ENCODE measurements around the gene LDB1. TPM values are rescaled to one million over a fixed set of nuclear protein-coding genes. Genes with fewer than 3 reads are reported as not detected.
A peak's percentile ranks its signal among the peaks of the same experiment; 100 is the strongest.

The LDB1 gene
- total and polyA plus RNA-seq, 2 donors (not counting 3 experiments of a cell fraction or from before 2014, with no cell fraction given), result 65.7 to 137 TPM

DNA sequence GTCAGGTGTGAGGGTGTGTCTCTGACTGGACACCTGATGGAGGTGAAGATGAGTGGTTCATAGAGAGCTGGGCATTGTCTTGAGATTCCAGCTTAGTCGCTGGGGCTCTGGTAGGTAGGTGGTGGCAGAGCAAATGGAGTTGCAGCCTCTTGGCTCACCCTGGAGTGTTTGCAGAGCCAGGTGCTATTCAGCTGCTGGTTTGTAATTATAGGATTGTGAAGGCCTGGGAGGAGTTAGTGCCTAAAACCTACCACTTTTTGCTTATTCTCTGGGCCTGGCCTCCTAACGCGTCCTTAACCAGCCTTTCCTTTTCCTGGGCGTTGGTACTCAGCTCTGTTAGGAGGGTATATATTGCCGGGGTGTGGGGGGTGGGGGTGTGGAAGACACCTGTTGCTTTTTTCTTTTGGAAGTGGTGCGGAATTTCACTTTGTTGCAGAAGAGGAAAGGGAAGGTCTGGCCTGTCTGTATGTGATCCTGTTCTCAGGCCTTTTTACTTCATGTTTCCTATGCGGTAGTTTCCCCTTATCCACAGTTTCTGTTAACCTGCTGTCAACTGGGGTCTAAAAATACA is 15.9 kb upstream of the LDB1 start:
- peaks cover 20% of the 10 kb centered on the region for H3K4me1 ChIP-seq (ENCODE audit: control insufficient read depth, extremely low read depth, insufficient read depth, low read length)
- no peak overlapping the region for H3K4me2 ChIP-seq (ENCODE audit: insufficient read depth, low read length)
- peaks cover 81% of the 10 kb centered on the region for H3K79me2 ChIP-seq (ENCODE audit: control insufficient read depth, insufficient read depth, low read length)
- H3K27ac ChIP-seq (ENCODE audit: insufficient read depth, low read depth, low read length), result no peak overlapping the region
- peaks cover 2% of the 10 kb centered on the region for H4K20me1 ChIP-seq (replicated peaks; ENCODE audit: control insufficient read depth, extremely low read depth, insufficient read depth, low read length)
- no peaks in the 10 kb centered on the region for H3K9me1 ChIP-seq (replicated peaks; ENCODE audit: control insufficient read depth, extremely low read depth, insufficient read depth, low read length)
- H3K27me3 ChIP-seq (ENCODE audit: control insufficient read depth in 2 of 2, insufficient read depth in 2 of 2, low read length in 2 of 2), result no peaks in the 10 kb centered on the region
- CTCF ChIA-PET, result interaction anchor here (0.8 kb wide), 1 partner anchor 16 kb away, joined by 3 read pairs; the partner anchor contains the start of gene NOLC1
- POLR2A ChIA-PET, result no interaction called here
- intact Hi-C loops (cut with micrococcal nuclease), result no loop called here
- no peak overlapping the region for H2AFZ ChIP-seq (ENCODE audit: low read depth, low read length)
- TF ChIP-seq, protein P1, sequence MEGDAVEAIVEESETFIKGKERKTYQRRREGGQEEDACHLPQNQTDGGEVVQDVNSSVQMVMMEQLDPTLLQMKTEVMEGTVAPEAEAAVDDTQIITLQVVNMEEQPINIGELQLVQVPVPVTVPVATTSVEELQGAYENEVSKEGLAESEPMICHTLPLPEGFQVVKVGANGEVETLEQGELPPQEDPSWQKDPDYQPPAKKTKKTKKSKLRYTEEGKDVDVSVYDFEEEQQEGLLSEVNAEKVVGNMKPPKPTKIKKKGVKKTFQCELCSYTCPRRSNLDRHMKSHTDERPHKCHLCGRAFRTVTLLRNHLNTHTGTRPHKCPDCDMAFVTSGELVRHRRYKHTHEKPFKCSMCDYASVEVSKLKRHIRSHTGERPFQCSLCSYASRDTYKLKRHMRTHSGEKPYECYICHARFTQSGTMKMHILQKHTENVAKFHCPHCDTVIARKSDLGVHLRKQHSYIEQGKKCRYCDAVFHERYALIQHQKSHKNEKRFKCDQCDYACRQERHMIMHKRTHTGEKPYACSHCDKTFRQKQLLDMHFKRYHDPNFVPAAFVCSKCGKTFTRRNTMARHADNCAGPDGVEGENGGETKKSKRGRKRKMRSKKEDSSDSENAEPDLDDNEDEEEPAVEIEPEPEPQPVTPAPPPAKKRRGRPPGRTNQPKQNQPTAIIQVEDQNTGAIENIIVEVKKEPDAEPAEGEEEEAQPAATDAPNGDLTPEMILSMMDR (IDR thresholded peaks at IDR 0.05; ENCODE audit: extremely low read depth in 1 of 2, insufficient read depth in 1 of 2, low read depth in 1 of 2, low read length in 2 of 2), result no peak
- DNase-seq (ENCODE audit: low read depth, low spot score) (no peak), FAIRE-seq (no peak)
- H3K9me3 ChIP-seq (replicated peaks; ENCODE audit: control insufficient read depth, insufficient read depth, low read length), result no peaks in the 10 kb centered on the region
- H3K36me3 ChIP-seq (ENCODE audit: control insufficient read depth in 2 of 2, extremely low read depth in 1 of 2, insufficient read depth in 2 of 2, low read length in 2 of 2), result peaks cover 20 to 35% of the 10 kb centered on the region in 2 experiments
- dilution Hi-C loops (cut with MboI; ENCODE audit: extremely low pct_ligation_motif_present, low sequenced_read_pairs), result no loop called here
- H3K9ac ChIP-seq (replicated peaks; ENCODE audit: extremely low read depth, insufficient read depth, low read length), result no peak overlapping the region
- BruUV-seq (replicated peaks), result no TSS peak
- no peak overlapping the region for H3K4me3 ChIP-seq (replicated peaks in 1 of 3; ENCODE audit: insufficient read depth in 1 of 3, low read depth in 1 of 3, low read length in 3 of 3)

- Histone ChIP-seq H3K9me3 (replicated peaks; ENCODE audit: control insufficient read depth, insufficient read depth, low read length) (no peaks in the 10 kb centered on the region), H2AFZ (ENCODE audit: low read depth, low read length) (no peak overlapping the region), H3K36me3 (ENCODE audit: control insufficient read depth in 2 of 2, extremely low read depth in 1 of 2, insufficient read depth in 2 of 2, low read length in 2 of 2) (peaks cover 11 to 19% of the 10 kb centered on the region in 2 experiments), H3K9ac (replicated peaks; ENCODE audit: extremely low read depth, insufficient read depth, low read length) (peak overlapping the region; percentile 93), H3K27me3 (ENCODE audit: control insufficient read depth in 2 of 2, insufficient read depth in 2 of 2, low read length in 2 of 2) (no peaks in the 10 kb centered on the region), H3K4me1 (ENCODE audit: control insufficient read depth, extremely low read depth, insufficient read depth, low read length) (peaks cover 20% of the 10 kb centered on the region), H4K20me1 (replicated peaks; ENCODE audit: control insufficient read depth, extremely low read depth, insufficient read depth, low read length) (peaks cover 2% of the 10 kb centered on the region), H3K27ac (ENCODE audit: insufficient read depth, low read depth, low read length) (no peak overlapping the region), H3K4me3 (replicated peaks in 1 of 3; ENCODE audit: insufficient read depth in 1 of 3, low read depth in 1 of 3, low read length in 3 of 3) (peak overlapping the region; percentile 52 to 82 (median 62)), H3K4me2 (ENCODE audit: insufficient read depth, low read length) (peak overlapping the region; percentile 80), H3K9me1 (replicated peaks; ENCODE audit: control insufficient read depth, extremely low read depth, insufficient read depth, low read length) (no peaks in the 10 kb centered on the region), H3K79me2 (ENCODE audit: control insufficient read depth, insufficient read depth, low read length) (peaks cover 65% of the 10 kb centered on the region)
- FAIRE-seq, result no peak
- TF ChIP-seq EZH2 (IDR thresholded peaks at IDR 0.05; ENCODE audit: borderline replicate concordance, low read depth, low read length, severe bottlenecking) (no peak), POLR2AphosphoS5 (IDR thresholded peaks at IDR 0.05; ENCODE audit: insufficient read depth, low read depth, low read length) (no peak), FOS (IDR thresholded peaks at IDR 0.05; ENCODE audit: borderline replicate concordance, insufficient read depth, low read length) (no peak), JUN (IDR thresholded peaks at IDR 0.05; ENCODE audit: borderline replicate concordance, insufficient read depth, insufficient read length, low read depth) (no peak), POLR2A (IDR thresholded peaks at IDR 0.05; ENCODE audit: low read depth, low read length) (no peak), MYC (IDR thresholded peaks at IDR 0.05; ENCODE audit: low read depth, low read length) (no peak), GATA2 (IDR thresholded peaks at IDR 0.05; ENCODE audit: insufficient read depth, insufficient read length, low read depth, low read length) (no peak)
- TF ChIP-seq, protein P1 (IDR thresholded peaks at IDR 0.05; ENCODE audit: extremely low read depth in 1 of 2, insufficient read depth in 1 of 2, low read depth in 1 of 2, low read length in 2 of 2), result no peak
- TF ChIP-seq, protein P2, sequence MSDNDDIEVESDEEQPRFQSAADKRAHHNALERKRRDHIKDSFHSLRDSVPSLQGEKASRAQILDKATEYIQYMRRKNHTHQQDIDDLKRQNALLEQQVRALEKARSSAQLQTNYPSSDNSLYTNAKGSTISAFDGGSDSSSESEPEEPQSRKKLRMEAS (IDR thresholded peaks at IDR 0.05; ENCODE audit: insufficient read depth, insufficient read length), result no peak
- intact Hi-C loops (cut with micrococcal nuclease), result no loop called here
- ChIA-PET POLR2A (interaction anchor here (0.9 kb wide), 1 partner anchor 11 kb away, joined by 6 read pairs; no protein-coding TSS in a partner anchor), CTCF (no interaction called here)
- BruUV-seq (replicated peaks), result TSS peak; percentile 53
- DNase-seq (ENCODE audit: low read depth, low spot score), result no peak
- dilution Hi-C loops (cut with MboI; ENCODE audit: extremely low pct_ligation_motif_present, low sequenced_read_pairs), result no loop called here
Measured at GRCh38 chr10:102134416-102134815, 14.2 kb upstream of the LDB1 start.

All from endothelial cell of umbilical vein (primary cell).